Body of pancreas (tissue), 4 donors: ENCODE measurements around the gene CAPN1.

Experiments used
- POLR2A ChIP-seq, 3 donors: fragments of 450-650 bp; IDR thresholded peaks; one replicate each; pipeline ENCODE4 v1.6.1; 2016; ENCODE audit warnings: antibody characterized with exemption in 3 of 3, mild to moderate bottlenecking in 2 of 3
- TF ChIP-seq, protein P1 (sequence below), 7 experiments: fragments of 450-650 bp in 4 of 7; fragments of 200-600 bp in 3 of 7; sonication (generic) in 3 of 7; IDR thresholded peaks; one replicate each; pipeline ENCODE4 v1.5.1; 2016 to 2019; ENCODE audit warnings: antibody characterized with exemption in 7 of 7

DNA sequence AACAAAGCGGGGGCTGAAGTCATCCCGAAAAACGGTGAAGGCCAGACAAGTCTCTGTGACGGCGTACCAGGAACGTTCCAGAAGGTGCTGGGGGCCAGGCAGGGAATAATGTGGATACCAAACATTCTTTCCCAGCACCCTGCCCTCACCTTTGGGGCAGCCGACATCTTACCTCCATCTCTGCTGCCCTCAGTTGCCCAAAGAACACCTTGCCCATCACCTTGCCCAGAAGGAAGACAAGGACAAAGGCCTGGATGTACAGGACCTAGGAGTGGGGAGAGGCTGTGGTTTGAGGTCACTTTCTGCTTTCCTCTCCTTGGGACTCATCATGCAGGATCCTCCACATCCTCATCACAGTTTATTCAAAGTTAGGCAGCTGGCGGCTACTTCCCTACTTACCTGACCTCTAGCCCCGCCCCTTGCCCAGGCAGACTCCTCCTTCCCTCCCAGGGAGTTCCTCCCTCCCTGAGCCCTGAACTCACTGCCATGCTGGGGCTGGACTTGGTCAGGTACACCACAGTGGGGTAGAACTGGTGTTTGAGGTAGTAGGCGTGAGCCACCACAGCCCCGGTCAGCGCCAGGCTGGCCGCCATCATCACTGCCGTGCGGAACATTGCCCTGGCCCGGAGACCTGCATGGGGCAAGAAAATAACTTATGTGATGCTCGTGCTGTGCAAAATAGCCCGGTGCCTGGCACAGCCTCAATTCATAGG lies 48.6 kb upstream of the CAPN1 start:
- TF ChIP-seq, protein P1, sequence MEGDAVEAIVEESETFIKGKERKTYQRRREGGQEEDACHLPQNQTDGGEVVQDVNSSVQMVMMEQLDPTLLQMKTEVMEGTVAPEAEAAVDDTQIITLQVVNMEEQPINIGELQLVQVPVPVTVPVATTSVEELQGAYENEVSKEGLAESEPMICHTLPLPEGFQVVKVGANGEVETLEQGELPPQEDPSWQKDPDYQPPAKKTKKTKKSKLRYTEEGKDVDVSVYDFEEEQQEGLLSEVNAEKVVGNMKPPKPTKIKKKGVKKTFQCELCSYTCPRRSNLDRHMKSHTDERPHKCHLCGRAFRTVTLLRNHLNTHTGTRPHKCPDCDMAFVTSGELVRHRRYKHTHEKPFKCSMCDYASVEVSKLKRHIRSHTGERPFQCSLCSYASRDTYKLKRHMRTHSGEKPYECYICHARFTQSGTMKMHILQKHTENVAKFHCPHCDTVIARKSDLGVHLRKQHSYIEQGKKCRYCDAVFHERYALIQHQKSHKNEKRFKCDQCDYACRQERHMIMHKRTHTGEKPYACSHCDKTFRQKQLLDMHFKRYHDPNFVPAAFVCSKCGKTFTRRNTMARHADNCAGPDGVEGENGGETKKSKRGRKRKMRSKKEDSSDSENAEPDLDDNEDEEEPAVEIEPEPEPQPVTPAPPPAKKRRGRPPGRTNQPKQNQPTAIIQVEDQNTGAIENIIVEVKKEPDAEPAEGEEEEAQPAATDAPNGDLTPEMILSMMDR (IDR thresholded peaks at IDR 0.05): no peak
- peak; percentile 25 to 61 (median 57) for TF ChIP-seq POLR2A (IDR thresholded peaks at IDR 0.05)
